HG03045 (cell line): ENCODE measurements around the gene CDC25C.
A peak's percentile ranks its signal among the peaks of the same experiment; 100 is the strongest.
"Not testable (repeated sequence)": the region's sequence is repeated elsewhere in the genome, so short reads cannot be mapped to it uniquely, and the experiment has no call there.

Source experiments
- ATAC-seq: cut with Tn5 transposase; IDR thresholded peaks from one replicate; pipeline ENCODE4 v1.9.1; 2021; ENCODE audit warnings: mild to moderate bottlenecking, moderate library complexity; ENCODE audit not compliant: unreplicated experiment

CDC25C gene

DNA sequence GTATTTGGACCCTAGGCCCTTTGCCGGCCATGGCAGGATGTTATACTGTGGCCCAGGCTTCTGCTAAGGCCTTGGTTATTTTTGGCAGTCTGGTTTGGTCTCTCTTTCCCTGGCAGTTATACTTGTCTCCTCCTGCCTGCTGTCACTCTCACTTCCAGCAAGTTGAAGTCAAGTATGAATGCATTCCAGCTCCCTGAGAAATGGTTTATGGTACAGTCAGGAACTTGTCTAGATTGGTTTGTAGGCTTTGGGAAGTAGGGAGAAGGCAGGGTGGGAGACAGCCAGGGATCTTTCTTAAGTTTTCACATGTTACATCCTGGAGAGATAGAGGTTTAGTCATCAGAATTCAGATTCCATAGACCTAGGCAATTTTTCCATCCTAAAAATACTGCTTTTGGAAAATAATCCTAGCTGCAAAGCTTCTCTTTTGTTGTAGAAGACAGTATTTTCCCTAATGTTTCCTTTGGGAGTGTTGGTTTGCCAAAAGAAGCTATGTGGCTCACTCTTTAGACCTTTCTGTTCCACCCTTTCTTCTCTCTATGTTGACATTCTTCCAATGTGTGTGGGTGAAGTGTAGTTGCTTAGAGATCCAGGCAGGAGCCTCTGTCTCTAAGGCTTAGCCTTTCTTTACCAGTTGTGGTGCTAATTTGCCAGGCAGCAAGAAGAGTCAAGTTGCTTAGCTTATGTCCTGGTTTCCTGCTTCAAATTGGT lies 18.4 kb upstream of the CDC25C start:
- no peak for ATAC-seq

- no peak for ATAC-seq
Measured at GRCh38 chr5:138346889-138347288, 15.3 kb upstream of the CDC25C start.

GRCh38 chr5:138344887-138345622 lies 13.5 kb upstream of the CDC25C start:
- ATAC-seq: no peak

- ATAC-seq: no peak
Measured at GRCh38 chr5:138340008-138340407, 8.4 kb upstream of the CDC25C start.

DNA sequence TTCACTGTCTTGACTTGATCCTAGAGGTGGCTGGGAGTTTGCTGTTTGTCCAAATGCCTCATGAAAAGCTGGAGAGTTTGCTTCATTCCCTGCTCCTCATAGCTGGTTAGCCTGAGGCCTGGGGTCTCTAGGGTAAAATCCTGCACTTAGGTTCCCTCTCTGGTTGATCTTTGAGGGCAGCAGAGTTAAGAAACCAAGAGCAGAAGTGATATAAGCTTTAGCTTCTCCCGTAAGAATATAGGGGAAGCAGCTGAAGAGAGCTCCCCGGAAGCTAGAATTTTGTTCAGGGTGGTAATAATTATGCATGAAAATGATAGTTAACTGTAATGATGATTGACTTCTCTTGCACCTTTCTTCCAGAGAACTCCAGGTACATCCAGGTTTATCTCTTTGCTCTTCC lies 7.9 kb upstream of the CDC25C start:
- no peak for ATAC-seq

DNA sequence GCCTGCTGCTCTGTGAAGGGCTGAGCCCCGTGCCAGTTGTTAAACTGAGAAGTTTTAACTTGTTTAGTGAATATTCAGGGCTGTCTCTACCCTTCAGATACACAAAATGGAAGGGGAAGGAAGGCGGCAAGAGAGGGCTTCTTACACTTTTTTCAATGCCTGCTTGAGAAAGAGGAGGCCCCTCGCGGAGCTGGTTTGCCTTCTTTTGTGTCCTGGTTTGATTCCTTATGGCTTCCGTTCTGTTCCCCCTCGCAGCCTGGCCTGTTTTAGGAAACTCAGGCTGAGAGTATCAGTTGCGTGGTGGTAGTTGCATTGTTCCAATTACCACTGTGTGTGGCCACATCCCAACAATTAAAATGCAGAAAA lies 7.5 kb upstream of the CDC25C start:
- ATAC-seq: no peak

GRCh38 chr5:138338411-138339090 lies 6.9 kb upstream of the CDC25C start:
- ATAC-seq: peak; percentile 2

DNA sequence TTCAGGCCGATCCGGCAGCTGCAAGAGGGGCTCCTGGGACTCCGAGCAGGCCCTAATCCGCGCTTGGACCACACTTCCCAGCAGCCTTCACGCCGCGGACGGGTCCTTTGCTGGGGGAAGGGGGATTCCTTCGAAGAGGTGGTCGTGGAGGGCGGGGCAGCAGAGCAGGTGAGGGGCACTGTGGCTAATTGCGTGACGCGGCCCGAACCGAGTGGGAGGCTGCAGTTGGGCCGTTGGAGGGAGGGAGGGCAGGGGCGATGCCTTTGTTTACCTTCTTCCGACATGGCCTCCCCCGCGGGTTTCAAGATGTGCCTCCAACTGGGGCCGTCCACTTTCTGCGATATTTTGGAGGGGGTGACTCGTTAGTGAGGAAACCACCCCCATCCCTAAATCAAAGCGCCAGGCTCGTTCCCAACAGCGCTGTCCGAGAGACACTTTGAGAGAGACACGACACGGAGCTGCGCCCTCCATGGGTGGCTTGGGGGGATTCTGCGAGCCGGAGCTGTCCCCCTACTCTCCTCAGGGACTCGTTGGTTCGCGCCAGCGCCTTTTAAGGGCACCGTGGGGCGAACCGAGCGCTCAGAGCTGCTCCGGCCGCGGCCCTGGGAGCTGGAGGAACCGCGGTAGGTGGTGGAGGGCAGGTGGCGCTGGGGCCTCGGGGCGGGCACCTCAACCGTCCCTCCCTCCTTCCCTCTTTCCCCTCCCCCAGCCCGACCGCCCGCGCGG lies 6.2 kb upstream of the CDC25C start, which contains the start of gene FAM53C:
TSS of gene FAM53C (plus strand) at position 582 of the 726 bp plus-strand sequence. CDS start 3,070 bp downstream, outside the sequence.
- peak; percentile 85 for ATAC-seq

DNA sequence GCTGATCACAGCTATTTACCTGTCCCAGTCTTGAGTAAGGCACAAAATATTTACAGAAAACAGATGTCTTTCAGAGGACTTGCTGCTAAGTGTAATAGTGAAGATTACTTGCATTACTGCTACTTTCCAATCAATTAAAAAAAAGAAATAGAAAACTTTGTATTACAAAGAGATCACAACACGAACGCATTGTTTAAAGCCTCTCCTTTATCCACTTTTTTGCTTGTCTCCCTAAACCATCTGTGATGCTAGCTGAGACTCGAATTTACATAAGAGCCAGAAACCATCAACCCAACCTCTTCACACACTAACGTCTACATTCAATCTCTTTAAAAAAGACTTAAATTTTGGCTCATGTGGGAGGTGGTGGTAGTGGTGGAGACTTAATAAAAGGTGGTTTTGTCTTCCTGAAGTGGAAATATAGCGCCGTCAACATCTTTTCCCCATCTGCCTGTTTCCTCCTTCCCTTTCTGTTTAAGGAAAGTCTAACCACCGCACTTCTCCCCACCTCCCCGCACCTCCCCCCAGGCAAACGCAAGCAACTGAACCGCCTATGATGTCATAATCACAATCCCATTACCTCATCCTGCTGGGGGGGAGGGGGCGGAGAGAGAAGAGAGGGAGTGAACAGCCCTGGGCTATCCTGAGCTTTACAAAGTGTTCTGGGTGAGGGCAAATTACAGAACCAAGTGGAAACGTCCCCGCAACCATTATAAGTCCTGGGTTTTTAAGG lies 5.5 kb upstream of the CDC25C start:
- peak; percentile 16 for ATAC-seq

DNA sequence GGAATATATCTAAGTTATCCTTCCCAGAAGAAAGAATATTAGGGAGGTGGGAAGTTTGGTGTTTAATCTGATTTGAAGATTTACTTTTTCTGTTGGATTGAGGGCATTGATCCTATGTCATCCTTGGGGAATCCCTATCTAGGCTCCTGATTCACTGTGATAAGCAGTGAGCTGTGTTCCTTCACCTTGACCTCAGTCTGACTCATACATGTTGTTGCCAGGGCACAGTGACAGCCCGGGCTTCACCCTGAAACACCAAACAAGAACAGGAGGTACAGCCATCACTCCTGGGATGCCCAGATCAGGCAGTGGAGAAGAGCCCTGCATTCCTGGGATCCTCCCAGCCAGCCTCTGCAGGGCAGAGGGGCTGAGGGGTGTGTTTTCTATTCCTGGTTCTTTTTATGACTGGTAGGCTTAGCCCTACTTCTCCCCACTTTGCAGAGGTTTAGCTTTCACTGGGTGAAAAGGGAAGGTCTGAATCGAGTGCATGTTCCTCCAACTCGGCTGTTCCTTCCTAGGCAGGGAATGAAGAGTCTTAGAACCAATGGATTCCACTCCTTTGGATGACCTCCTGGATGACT lies 3.4 kb upstream of the CDC25C start:
- no peak for ATAC-seq

- ATAC-seq: no peak
Measured at GRCh38 chr5:138330813-138331448, 673 bp downstream of the CDC25C start.

DNA sequence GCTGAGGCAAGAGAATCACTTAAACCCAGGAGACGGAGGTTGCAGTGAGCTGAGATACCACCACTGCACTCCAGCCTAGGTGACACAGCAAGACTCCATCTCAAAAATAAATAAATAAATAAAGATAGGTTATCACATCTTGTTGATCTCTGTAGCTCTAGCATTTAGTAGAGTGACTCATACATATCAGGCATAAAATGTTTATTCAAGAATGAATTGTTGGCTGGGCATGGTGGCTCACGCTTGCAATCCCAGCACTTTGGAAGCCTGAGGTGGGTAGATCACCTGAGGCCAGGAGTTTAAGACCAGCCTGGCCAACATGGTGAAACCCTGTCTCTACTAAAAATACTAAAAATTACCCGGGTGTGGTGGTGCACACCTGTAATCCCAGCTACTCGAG lies 13.4 kb downstream of the CDC25C start:
- not testable (repeated sequence) for ATAC-seq

GRCh38 chr5:138316355-138316754 lies 15.2 kb downstream of the CDC25C start:
- ATAC-seq: no peak

DNA sequence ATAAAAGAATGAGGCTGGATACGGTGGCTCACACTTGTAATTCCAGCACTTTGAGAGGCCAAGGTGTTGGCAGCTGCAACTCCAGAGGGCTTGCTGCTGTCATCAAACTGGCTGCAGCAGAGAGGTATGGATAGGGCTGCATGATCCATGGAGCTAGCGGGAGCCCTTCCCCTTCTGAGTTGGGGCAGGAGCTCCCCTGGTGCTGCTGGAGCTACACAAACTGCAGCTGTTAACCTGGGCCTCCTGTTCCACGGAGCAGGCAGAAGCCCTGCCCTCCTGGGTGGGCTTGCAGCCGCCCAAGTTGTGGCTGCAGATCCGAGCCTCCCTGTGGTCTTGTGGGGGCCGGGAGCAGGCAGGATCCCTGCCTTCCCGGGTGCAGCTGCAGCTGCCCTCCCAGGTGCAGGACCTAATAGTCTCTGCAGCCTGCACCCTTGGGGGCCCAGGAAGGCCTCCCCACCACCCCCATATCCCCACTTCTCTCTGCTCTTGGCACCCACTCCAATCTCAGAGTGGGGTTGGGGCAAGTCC lies 15.8 kb downstream of the CDC25C start:
- no peak for ATAC-seq

DNA sequence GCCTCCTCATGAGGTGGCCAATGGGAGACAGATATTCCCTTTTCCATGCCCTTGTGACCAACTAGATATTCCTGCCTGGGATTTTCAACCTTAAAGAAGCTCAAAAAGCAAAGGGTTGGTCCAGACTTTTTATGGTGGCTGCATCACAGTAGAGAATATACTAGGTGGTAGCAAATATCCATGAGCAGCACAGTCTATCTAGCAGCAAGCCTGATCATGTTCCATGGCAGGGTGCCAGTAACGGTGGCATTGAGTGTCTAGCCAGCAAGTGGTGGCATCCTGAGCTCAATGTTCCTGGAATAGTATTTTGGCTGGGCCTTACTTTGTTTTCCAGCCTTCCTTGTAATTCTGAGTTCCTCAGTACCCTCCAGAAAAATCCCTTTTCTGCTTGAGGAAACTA lies 25.8 kb downstream of the CDC25C start:
- ATAC-seq: no peak

GRCh38 chr5:138303372-138303771 lies 28.2 kb downstream of the CDC25C start:
- ATAC-seq: no peak

GRCh38 chr5:138289296-138289695 lies 42.3 kb downstream of the CDC25C start:
- no peak for ATAC-seq

DNA sequence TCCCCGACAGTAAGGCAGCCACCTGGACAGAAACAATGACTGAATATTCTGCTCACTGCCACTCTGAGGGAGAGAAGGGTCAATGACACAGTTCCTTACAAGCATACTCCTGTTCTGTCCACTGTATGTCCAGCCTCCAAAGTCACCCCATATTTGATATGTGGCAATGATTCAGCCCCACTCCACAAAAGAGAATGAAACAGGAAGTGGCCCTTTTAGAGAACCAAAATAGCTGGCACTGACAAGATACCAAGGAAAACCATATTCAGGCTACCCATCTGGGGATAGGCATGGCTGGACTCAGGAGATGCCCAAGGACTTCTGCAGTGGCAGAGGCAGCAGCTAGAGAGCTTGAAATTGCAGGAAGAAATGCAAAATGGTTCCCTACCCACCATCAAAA lies 44.4 kb downstream of the CDC25C start:
- no peak for ATAC-seq

DNA sequence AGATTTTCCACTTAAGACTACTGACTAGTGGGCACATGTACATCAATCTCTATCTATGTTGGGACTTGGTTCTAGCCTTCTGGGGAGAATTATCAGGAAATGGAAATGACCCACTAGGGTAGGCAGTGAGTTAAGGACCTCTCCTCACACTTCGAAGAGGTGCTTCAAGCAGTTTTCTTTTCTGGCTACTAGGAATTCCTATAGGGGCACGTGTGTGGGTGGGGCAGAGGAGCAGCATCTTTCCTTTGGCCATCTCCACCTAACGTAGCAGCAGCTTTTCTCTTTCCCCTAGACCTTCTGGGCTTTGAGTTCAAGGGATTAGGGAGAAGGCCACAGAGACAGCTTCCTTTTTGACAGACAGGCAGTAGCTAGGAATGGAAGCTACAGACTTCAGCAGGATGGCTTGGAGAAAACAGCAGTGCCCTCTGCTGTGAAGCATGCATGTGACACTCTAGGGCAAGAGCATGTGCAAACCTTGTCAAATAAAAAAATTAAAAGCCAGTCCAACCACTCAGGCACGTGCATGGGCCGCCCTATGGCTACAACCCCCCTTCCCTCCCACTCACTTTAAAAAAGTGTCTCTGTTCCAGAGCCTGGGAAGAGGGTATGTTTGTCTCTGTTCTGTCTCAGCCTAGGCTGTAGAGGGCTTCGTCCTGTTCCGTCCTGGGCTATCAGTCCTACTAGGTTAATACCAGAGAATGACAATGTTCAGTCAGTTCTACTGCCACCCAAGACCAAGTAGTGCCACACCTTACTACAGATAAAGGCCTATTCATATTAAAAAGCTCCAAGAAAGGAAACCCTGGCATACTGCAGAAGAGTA lies 48.5 kb downstream of the CDC25C start:
- no peak for ATAC-seq
